HUDEP-2 (cell line): ENCODE results near the gene CHERP.
A peak's percentile ranks its signal among the peaks of the same experiment; 100 is the strongest.
"Not testable (repeated sequence)": the region's sequence is repeated elsewhere in the genome, so short reads cannot be mapped to it uniquely, and the experiment has no call there.

Source experiments
- DNase-seq, 76 experiments: peaks; one replicate each; lab custom pipeline; 2025; ENCODE audit not compliant: unreplicated experiment in 76 of 76; lab: John Stamatoyannopoulos, UW

The CHERP gene

GRCh38 chr19:16544473-16545231 lies 2.4 kb upstream of the CHERP start:
- no peak for DNase-seq

DNA sequence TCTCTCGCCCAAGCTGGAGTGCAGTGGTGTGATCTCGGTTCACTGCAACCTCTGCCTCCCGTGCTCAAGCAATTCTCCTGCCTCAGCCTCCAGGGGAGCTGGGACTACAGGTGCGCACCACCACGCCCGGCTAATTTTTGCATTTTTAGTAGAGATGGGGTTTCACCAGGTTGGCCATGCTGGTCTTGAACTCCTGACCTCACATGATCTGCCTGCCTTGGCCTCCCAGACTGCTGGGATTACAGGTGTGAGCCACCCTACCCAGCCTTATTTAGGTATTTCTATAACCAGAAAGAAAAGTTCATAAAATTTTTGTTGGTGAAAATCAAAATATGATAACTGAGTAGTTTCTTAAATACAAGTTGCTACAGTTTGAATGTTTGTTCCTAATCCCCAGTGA lies 1.5 kb upstream of the CHERP start:
- not testable (repeated sequence) for DNase-seq

- DNase-seq = peak in 13 of 76 experiments; percentile 9 to 40 (median 22)
These were observed 754 bp upstream of the CHERP start for GRCh38 chr19:16542910-16543472.

DNA sequence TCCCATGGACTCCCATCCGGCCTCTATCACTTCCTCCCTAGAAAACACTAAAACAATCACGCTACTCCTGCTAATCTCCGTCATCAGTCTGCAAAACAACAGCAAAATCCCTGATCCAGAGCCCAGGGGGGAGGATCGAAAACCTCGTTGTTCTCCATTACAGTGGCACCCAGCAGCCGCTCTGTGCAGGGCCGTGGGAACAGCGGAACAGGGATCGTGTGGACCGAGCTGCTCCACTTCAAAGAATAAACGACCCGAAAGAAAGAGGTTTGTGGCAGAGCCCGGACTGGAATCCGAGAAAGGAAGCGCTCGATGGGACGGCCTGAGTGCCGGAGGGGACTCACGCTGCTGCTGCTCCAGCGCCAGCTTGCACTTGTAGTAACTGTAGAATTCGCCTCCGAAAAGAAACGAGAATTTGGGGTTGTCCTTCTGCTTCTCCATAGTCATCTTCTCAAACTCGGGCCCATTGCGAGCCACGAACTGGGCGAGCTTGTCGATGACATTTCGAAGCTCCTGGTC lies 652 bp downstream of the CHERP start:
- DNase-seq = peak in 3 of 76 experiments; percentile 50 to 56 (median 52)

- no peak for DNase-seq
These were observed 1.3 kb downstream of the CHERP start for GRCh38 chr19:16540948-16541347.

DNA sequence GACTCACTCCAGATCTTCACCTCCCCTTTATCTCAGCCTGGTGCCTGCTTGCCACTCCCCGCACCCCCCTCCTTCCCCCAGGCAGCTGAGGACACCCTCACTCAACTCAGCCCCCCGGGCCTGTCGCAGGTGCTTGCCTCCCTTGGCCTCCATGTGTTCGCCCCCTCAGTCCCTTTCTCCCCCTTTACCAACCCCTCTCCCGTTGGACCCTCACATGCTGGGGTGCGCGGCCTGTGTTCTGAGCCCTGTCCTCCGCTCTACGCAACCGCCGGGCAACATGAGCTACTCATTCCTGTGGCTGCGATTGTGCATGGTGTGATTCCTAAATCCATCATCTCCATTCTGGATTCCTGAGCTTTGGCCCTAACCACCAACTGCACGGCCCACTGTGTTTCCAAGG lies 5.1 kb downstream of the CHERP start:
- DNase-seq = no peak

GRCh38 chr19:16536130-16536529 lies 6.1 kb downstream of the CHERP start:
- no peak for DNase-seq

DNA sequence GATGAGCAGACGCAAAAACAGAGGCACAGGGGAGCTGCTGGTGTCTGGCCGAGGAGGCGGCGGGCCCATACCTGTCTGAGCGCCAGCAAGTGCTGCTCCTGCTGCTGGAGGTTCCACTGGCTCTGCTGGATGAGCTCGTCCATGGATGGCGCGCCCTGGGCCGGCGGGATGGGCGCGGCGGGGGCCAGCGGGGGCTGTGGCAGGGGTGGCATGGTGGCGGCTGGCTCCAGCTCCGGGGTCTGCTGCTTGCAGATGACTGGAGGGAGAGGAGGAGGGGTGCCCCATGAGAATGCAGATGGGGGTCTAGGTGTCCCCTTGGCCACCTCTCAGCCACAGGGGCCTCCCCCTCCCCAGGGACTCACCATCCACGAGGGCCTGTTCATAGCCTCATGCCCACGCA lies 6.9 kb downstream of the CHERP start:
- no peak for DNase-seq

DNA sequence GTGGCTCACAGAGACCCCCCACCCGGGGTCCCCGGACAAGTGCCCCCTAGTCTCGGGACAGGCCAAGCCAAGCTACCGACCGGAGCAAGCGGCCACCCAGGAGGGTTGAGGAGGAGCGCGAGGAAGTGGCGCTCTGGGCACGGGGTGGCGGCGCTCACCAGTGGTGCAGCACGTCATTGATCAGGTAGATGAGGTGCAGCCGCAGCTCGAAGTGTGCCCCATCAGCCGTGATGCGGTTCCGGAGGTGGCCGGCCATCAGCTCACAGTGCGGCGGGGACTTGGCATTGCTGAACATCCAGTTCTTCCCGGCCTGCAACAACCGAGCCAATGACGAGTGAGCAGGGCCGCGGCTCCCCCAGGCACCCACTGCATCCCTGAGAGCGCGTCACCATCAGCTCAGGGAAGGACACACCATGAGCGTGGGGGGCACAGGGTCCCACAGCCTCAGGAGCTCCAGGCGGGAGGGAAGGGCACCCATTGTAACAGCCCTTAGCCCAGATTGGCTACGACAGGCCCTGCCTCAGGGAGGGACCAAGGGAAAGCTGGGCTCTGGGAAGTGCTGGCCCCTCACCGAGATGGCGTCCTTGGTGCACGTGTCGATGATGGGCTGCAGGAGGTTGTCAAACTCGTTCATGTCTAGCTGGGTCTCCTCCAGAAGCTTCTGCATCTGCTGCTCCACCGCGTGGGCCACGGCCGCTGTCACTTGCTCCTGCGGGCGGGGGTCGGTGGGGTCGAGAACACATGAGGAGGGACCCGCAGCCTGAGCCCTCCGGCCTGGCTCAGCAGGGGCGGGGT lies 9.6 kb downstream of the CHERP start:
- DNase-seq = no peak

GRCh38 chr19:16531380-16531669 lies 10.9 kb downstream of the CHERP start:
- DNase-seq = no peak

DNA sequence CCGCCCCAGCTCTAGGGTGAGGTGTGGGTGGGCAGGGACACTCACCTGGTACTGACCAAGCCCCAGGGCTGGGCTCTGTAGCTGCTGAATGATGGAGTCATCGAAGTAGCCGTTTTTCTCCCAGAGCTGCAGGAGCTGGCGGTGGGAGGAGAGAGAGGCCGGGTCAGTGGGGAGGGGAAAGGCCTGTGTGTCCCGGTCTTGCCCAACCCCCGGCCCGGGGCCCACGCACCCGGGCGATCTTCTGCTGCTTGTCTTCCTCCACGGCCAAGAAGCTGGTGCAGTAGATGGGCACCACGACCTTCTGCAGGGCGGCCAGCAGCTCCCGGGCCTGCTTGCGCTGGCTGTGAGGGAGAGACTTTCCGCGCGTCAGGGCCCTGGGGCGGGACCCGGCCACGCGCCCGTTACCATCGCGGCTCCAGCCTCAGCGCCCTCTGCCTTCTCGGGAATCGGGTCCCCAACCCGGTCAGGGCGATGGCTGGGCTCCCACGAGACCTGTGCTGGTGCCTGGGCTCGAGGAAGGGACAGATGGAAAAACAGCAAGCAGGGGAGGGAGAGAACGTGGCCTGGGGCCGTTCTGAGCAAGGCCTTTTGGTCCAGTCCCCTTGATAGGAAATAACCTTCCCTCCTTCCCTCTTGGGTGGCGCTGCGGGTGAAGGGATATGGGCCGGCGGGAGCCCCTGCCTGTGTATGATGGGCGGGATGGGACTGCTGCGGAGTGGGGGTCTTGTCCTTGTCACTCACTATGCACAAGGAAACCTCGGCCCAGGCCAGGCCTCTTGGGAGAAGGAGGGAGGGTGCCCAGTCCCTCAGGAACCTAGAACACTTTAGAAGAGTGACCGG lies 11.5 kb downstream of the CHERP start:
- no peak for DNase-seq

- no peak for DNase-seq
These were observed 12.6 kb downstream of the CHERP start for GRCh38 chr19:16529466-16530144.

DNA sequence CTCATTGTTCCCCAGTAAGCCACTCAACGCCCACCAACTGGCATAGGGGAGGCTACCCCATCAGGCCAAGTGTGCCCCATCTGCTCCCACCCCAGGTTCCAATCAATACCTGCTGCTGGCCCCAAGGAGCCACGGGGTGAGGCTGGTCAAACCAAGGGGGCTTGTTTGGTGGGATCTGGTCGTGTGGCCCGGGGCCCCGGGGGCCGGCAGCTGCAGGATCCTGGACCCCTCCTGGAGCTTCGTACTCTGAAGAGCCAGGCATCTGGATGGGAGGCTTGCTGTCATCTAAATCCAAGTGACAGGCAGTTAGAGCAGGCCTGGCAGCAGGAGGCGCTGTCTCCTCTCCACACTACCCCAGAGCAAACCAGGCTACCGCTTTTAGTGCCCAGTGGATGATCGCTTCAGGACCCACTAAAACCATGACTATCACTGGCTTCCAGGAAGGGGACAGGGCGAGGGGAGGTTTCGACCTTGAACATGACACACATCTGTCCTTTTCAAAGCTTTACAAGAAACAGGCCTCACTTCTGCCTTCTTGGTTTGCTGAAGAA lies 14.2 kb downstream of the CHERP start:
- DNase-seq = peak in 35 of 76 experiments; percentile 11 to 53 (median 29)

GRCh38 chr19:16527334-16527935 lies 14.8 kb downstream of the CHERP start:
- DNase-seq = no peak

DNA sequence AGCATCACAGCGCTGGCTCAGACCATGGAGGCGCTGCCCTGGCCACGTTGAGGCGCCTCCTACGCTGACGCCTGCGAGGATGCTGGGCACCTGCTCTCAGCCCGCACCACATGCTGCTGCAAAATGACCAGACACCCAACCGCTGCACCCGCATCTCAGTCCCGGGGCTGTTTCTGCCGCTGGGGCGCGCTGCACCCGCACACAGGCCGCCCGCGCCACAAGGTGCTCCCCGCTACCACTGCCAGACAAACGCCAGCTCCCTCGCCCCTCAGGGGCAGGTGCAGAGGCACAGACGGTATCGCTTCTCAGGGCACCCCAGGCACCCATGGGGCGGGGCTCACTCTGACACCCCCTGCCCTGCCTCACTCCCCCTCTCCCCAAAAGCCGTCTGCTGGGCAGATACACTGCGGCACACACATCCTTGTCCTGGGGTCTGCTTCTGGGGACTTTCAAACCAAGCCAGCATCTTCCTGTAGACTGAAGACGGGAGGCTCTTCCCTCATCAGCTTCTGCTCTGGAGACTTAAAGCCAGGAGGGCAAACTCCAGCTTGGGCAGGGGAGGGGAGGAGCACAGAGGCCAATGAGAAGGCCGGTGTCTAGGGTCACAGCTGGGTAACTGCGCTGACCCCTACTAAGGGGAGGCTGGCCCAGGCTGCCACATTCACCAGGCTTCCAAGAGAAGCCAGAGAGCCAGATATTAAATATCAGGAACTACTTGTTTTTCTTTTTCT lies 16.3 kb downstream of the CHERP start:
- no peak for DNase-seq

GRCh38 chr19:16524991-16525734 lies 17.1 kb downstream of the CHERP start:
- no peak for DNase-seq

DNA sequence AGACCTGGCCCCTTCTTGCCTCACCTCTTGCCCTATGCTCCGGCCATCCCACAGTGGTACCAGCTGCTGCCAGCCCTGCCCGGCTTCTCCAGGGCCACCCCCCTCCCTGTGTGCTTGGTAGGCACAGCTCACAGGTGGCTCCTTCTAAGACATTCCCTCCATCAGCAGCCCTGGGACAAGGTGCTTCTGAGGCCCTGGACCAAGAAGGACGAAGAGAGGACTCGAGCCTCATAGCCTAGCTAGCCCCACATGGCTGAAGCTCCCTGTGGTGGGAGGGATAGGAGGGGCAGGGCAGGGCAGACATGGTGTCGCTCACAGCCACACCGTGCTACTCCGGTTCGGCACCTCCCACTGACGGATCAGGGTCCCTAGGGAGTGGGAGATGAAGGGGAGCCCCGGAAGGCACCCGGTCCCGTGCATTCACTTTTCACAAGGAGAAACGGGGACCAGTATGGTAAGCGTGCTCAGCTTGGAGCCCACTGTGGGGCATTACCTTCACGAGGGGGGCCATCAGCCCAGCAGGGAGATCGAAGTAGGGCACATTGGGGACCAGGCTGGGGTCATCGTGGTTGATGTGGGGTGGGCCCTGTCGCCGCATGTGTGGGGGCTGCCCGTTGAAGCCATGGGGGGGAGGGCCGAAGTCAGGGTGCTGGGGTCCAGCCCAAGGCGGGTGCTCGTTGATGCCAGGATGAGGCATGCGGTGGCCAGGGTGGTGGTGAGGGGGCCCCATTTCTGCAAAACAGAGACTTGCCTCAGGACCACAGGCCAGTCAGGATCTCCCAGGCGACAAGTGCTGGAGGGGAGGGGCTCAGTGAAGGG lies 19.5 kb downstream of the CHERP start:
- no peak for DNase-seq
